ENCODE results near the gene WRNIP1. TPM values are rescaled to one million over a fixed set of nuclear protein-coding genes. Genes with fewer than 3 reads are reported as not detected.

WRNIP1 gene
- total and polyA plus RNA-seq, 2 of the 13 experiments (the other 11 are each of a cell fraction or from before 2014, with no cell fraction given) = 77.7 to 90.3 TPM

- no peak for TF ChIP-seq ZBTB4 (CRISPR knock-in tag; IDR thresholded peaks at IDR 0.05; ENCODE audit: borderline replicate concordance)
- TF ChIP-seq FOXK1 (CRISPR knock-in tag; IDR thresholded peaks at IDR 0.05; ENCODE audit: borderline replicate concordance, low read depth) = 0 out of 2 replicates have a peak, but pooled peaks have one; percentile 1
- TF ChIP-seq THYN1 (CRISPR knock-in tag; IDR thresholded peaks at IDR 0.05; ENCODE audit: borderline replicate concordance, low read depth) = 0 out of 2 replicates have a peak, but pooled peaks have one; percentile 10
- no peak for TF ChIP-seq TRIM22 (IDR thresholded peaks at IDR 0.05)
- TF ChIP-seq MYNN (CRISPR knock-in tag; IDR thresholded peaks at IDR 0.05; ENCODE audit: low read depth) = 0 out of 2 replicates have a peak, but pooled peaks have one; percentile 45
- no peak for TF ChIP-seq MAFK (conservative IDR thresholded peaks at IDR 0.05 in 1 of 2, IDR thresholded peaks at IDR 0.05 in 1 of 2; ENCODE audit: low read length in 2 of 2)
- no peak for TF ChIP-seq HOXA3 (CRISPR knock-in tag; IDR thresholded peaks at IDR 0.05)
- no peak for TF ChIP-seq ZNF343 (CRISPR knock-in tag; IDR thresholded peaks at IDR 0.05)
- TF ChIP-seq SMAD9 (CRISPR knock-in tag; IDR thresholded peaks at IDR 0.05) = no peak
- no peak for TF ChIP-seq TFAP4 (IDR thresholded peaks at IDR 0.05; ENCODE audit: borderline replicate concordance, low read depth)
- TF ChIP-seq ZNF251 (CRISPR knock-in tag; IDR thresholded peaks at IDR 0.05) = no peak
- TF ChIP-seq ZFYVE20 (CRISPR knock-in tag; IDR thresholded peaks at IDR 0.05; ENCODE audit: borderline replicate concordance, low read depth) = no peak
- TF ChIP-seq ZNF737 (CRISPR knock-in tag; IDR thresholded peaks at IDR 0.05; ENCODE audit: borderline replicate concordance) = no peak
- no peak for TF ChIP-seq PREB (CRISPR knock-in tag; IDR thresholded peaks at IDR 0.05)
- TF ChIP-seq ARID2 (CRISPR knock-in tag; IDR thresholded peaks at IDR 0.05; ENCODE audit: borderline replicate concordance) = no peak; the same call in 1 of the 2 replicates
- no peak; the same call in 1 of the 2 replicates for TF ChIP-seq ZNF746 (CRISPR knock-in tag; IDR thresholded peaks at IDR 0.05)
- no peak for TF ChIP-seq ZNF766 (CRISPR knock-in tag; IDR thresholded peaks at IDR 0.05; ENCODE audit: borderline replicate concordance)
- no peak for TF ChIP-seq ZNF546 (CRISPR knock-in tag; conservative IDR thresholded peaks at IDR 0.05)
- no peak for TF ChIP-seq JARID2 (CRISPR knock-in tag; IDR thresholded peaks at IDR 0.05; ENCODE audit: insufficient replicate concordance)
- no peak; the same call in 1 of the 2 replicates for TF ChIP-seq ZFP36L2 (CRISPR knock-in tag; IDR thresholded peaks at IDR 0.05)
- TF ChIP-seq RNF219 (CRISPR knock-in tag; IDR thresholded peaks at IDR 0.05) = no peak
These were observed 505 bp upstream of the WRNIP1 start (continued) for GRCh38 chr6:2764610-2765165.

All from HepG2 (cell line).